Stimulated activated naive CD8-positive, alpha-beta T cell treated with anti-CD3 and anti-CD28 coated beads, Interleukin-15, Interleukin-2, amounts not matched to agents 100 ng/mL and 50 ng/mL, for 24 hours (primary cell): ENCODE measurements around the gene WIPF3.

Source experiments
- H3K27ac Mint-ChIP-seq: one replicate; pipeline ENCODE4 v1.8.0; 2021; ENCODE audit warnings: mild to moderate bottlenecking, mixed read lengths
- H3K27me3 Mint-ChIP-seq: one replicate; pipeline ENCODE4 v1.8.0; 2021; ENCODE audit warnings: mixed read lengths
- H3K36me3 Mint-ChIP-seq: one replicate; pipeline ENCODE4 v1.8.0; 2021; ENCODE audit warnings: low read depth, mixed read lengths
- H3K4me1 Mint-ChIP-seq: one replicate; pipeline ENCODE4 v1.8.0; 2021; ENCODE audit warnings: low read depth, mixed read lengths
- H3K4me3 Mint-ChIP-seq: one replicate; pipeline ENCODE4 v1.8.0; 2021; ENCODE audit warnings: mild to moderate bottlenecking, mixed read lengths
- H3K9me3 Mint-ChIP-seq: one replicate; pipeline ENCODE4 v1.8.0; 2021; ENCODE audit warnings: mixed read lengths

WIPF3 gene

DNA sequence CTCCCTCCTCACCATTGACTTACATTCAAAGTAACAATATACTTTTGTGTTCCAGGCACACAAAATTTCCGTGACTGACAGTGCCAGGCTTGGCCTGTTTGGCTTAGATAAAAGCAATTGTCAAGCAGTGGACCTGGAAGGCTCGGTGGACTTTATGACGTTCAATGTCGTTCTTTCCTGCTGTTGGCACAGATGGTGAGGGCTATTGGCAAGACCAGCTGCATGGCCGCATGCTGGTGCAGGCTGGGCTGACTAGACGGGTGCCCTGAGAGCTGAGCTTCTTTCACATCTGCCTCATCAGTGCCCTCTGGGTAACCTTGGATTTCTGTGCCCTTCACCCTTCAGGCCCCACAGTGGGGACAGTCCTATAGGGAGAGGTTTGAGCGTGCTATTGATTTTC lies 45.2 kb downstream of the WIPF3 start:
- no peaks in the 10 kb centered on the region for H3K27me3 Mint-ChIP-seq
- no peaks in the 10 kb centered on the region for H3K36me3 Mint-ChIP-seq
- no peak overlapping the region for H3K27ac Mint-ChIP-seq
- no peaks in the 10 kb centered on the region for H3K4me1 Mint-ChIP-seq
- no peaks in the 10 kb centered on the region for H3K9me3 Mint-ChIP-seq
- no peak overlapping the region for H3K4me3 Mint-ChIP-seq

DNA sequence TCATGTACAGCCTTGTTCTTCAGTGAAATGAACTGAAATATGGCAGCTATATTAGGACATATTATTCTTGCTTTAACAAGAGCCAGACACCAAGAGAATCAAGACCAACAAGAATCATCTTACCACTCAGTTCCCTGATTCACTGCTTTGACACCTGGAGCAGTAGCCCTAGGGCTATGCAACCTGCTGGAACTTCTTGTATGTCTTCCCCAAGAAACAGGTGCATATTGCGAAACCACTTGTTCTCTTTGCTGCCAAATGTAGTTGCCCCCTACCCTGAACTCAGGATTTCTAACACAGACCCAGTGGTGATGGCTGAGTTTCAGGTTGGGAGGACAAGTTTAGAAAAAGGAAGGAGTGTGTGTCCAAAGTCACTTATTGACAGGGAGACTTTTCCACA lies 46.1 kb downstream of the WIPF3 start:
- Mint-ChIP-seq H3K36me3 (no peaks in the 10 kb centered on the region), H3K4me3 (no peak overlapping the region), H3K4me1 (no peaks in the 10 kb centered on the region), H3K9me3 (no peaks in the 10 kb centered on the region), H3K27ac (no peak overlapping the region), H3K27me3 (no peaks in the 10 kb centered on the region)

DNA sequence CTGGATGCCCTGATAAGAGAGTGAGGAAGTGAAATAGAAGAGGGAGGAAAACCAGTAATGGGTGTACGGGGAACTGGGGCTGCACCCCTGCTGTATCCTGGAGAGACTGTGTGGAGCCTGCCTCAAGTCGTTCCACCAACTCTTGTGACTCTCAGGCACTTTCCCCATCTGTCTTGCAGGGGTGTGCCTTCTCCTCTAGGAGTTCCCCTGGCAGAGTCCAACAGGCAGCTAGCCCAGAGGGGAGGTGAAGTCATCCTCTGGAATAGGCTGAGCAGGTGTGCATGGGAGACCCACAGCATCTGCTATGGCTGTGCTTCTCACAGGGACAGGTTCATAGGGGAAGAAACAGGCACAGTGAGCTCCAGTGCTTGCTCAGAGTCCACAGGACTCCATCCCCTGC lies 46.8 kb downstream of the WIPF3 start:
- no peaks in the 10 kb centered on the region for H3K36me3 Mint-ChIP-seq
- H3K27me3 Mint-ChIP-seq = no peaks in the 10 kb centered on the region
- no peak overlapping the region for H3K4me3 Mint-ChIP-seq
- no peak overlapping the region for H3K27ac Mint-ChIP-seq
- H3K4me1 Mint-ChIP-seq = no peaks in the 10 kb centered on the region
- H3K9me3 Mint-ChIP-seq = no peaks in the 10 kb centered on the region

DNA sequence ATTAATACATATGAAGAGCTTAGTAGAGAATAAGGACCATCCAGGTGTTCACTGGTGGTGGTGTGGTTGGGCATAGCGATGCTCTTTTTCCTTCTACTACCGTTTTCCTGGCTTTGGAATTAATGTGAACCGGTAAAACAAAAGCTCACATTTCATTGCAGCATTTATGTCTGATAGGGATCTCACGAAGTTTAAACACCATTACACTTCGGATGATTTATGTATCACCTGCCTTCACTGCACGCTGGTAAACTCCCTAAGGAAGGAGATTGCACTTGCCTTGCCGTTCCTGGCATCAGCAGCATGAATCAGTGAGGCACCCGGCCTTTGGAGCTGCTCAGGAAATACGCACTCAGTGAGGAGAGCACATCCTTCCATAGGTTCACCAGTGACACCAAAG lies 47.5 kb downstream of the WIPF3 start:
- Mint-ChIP-seq H3K9me3 (no peaks in the 10 kb centered on the region), H3K36me3 (no peaks in the 10 kb centered on the region), H3K4me3 (no peak overlapping the region), H3K27ac (no peak overlapping the region), H3K4me1 (no peaks in the 10 kb centered on the region), H3K27me3 (no peaks in the 10 kb centered on the region)

DNA sequence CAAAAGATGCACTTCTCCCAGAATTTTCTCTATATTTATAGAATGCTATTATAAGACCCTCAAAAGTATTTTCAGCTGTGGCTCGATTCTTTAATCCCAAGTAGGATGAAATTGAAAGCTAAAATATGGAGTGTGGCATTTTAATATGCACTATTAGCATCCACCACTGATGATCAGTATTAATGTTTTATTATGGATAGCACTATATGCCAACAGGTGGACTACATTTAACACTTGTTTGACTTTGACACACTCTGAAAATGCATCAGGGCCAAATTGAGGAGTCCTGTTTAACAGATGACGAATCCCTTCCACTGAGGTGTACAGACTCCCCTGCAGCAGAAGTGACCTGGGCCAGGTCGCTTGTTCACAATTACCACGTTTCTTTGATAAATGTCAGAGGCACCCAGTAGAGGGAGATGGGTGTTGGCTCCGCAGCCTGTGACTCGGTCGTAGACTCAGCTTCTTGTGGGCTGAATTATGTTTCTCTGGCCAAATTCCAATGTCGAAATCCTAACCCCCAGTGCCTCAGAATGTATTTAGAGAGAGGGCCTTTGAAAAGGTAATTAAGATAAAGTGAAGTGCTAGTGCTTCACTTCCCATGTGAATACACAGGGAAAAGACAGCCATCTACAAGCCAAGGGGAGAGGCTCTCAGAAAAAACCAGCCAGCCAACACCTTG lies 48.1 kb downstream of the WIPF3 start:
- no peaks in the 10 kb centered on the region for H3K27me3 Mint-ChIP-seq
- H3K4me3 Mint-ChIP-seq = no peak overlapping the region
- no peak overlapping the region for H3K27ac Mint-ChIP-seq
- no peaks in the 10 kb centered on the region for H3K4me1 Mint-ChIP-seq
- H3K36me3 Mint-ChIP-seq = no peaks in the 10 kb centered on the region
- no peaks in the 10 kb centered on the region for H3K9me3 Mint-ChIP-seq

DNA sequence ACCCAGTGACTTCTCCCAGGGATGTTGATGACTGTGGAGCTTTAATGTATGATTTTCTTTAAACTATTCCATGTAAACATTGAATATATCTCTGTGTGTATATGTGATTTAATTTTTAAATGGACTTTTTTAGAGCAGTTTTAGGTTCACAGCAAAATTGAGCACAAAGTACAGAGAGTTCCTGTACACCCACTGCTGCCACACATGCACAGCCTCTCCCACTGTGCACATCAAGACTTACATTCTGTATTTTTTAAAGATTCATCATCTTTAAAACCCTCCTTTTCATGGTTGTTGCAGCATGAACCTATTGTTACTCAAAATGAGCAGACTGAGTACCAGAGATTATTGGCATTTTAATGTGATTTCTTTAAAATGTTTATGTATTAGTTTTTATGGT lies 51.3 kb downstream of the WIPF3 start:
- Mint-ChIP-seq H3K27me3 (no peaks in the 10 kb centered on the region), H3K27ac (no peak overlapping the region), H3K36me3 (no peaks in the 10 kb centered on the region), H3K4me3 (no peak overlapping the region), H3K9me3 (no peaks in the 10 kb centered on the region), H3K4me1 (no peaks in the 10 kb centered on the region)

DNA sequence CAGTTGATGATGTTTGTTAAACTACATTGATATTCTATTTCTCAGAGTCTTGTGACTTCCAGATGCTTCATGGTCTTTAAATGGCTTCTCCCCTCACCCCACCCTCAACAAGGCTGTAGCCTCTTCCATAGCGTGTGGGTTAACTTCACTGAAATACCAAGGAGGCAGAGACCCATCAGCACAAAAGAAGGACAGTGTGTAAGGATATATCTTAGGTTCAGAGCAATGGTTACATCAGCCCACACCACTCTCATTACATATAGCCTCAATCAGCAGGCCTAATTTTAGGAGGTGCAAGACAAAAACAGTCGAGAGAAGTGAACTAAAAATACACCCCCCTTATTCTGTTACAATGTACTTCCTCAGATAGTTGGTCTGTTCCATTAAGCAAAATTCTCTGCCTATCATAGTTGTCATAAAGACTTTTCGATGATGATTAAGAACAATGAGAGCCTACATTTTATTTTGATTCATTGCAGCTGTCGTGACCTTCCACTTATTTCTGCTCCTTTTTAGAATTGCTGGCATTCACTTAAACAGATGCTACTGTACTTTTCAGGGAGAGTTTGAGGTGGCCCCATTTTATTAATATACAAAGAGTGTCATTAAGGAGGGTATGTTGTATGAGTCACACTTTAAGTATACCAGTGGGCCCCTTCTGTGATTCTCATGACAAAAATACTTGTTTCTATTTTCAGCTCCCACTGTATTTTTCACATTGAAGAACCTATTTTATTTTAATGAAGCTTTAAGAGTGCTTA lies 52.1 kb downstream of the WIPF3 start:
- Mint-ChIP-seq H3K36me3 (no peaks in the 10 kb centered on the region), H3K9me3 (no peaks in the 10 kb centered on the region), H3K27me3 (no peaks in the 10 kb centered on the region), H3K4me3 (no peak overlapping the region), H3K27ac (no peak overlapping the region), H3K4me1 (no peaks in the 10 kb centered on the region)

DNA sequence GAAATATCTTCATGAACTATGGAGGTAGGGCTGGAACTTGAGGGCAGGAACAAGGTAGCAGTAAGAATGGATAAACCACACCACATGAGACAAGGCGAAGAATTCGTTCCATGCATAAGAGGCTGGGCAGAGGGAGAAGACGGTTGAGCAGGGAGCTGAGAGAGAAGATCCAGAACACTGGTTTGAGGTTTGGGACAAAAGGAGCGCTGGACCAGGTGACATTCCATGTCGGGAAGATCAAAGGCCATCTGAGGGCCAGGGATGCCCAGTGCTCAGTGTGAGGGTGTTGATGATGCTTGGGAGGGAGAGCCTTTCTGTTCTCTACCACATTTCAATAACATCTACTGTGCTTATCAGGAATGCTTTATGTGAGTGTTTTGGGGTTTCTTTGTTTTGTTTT lies 52.8 kb downstream of the WIPF3 start:
- Mint-ChIP-seq H3K27ac (no peak overlapping the region), H3K9me3 (no peaks in the 10 kb centered on the region), H3K4me1 (no peaks in the 10 kb centered on the region), H3K36me3 (no peaks in the 10 kb centered on the region), H3K27me3 (no peaks in the 10 kb centered on the region), H3K4me3 (no peak overlapping the region)

DNA sequence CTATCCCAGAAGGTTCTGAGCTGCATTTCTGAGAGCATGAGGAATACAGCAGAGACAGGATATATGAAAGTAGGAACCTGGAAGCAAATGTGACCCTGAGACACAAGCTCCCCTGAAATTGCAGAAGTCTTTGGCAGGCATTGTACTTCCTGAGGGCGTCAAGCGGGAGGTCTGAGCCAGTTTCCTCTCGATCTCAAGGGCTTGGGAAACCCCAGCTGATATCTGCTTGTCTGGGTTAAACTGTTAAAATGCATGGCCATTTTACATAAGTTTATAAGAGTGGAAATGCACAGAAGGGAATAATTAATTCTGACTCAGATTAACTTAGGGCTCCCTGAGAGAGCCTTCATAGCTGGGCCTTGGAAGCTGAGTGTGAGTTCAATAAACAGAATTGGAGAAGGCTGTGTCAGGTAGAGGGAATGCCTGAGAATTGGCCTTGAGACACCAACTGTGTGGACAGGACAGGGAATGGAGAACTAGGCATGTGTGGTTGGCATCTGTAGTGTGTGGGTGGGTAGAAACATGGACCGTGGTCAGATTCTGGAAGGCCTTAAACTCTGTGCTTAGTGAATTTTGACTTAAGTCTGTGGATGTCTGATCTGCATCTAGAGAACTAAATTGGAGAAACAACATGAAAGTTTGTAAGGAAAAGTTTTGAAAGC lies 53.3 kb downstream of the WIPF3 start:
- H3K36me3 Mint-ChIP-seq = no peaks in the 10 kb centered on the region
- H3K4me1 Mint-ChIP-seq = no peaks in the 10 kb centered on the region
- no peak overlapping the region for H3K27ac Mint-ChIP-seq
- H3K9me3 Mint-ChIP-seq = no peaks in the 10 kb centered on the region
- no peaks in the 10 kb centered on the region for H3K27me3 Mint-ChIP-seq
- H3K4me3 Mint-ChIP-seq = no peak overlapping the region

DNA sequence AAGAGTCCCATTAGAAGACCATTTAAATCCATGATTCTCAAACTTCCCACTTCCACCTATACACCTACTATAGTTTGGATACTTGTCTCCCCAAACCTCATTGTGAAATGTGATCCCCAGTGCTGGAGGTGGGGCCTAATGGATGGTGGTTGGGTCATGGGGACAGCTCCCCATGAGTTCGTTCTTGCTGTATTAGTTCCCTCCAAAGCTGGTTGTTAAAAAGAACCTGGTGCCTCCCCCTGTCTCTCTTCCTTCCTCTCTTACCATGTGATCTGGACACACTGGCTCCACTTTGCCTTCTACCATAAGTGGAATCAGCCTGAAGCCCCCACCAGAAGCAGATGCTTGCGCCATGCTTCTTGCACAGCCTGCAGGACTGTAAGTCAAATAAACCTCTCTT lies 53.9 kb downstream of the WIPF3 start:
- Mint-ChIP-seq H3K27ac (no peak overlapping the region), H3K9me3 (no peaks in the 10 kb centered on the region), H3K4me1 (no peaks in the 10 kb centered on the region), H3K27me3 (no peaks in the 10 kb centered on the region), H3K4me3 (no peak overlapping the region), H3K36me3 (no peaks in the 10 kb centered on the region)

DNA sequence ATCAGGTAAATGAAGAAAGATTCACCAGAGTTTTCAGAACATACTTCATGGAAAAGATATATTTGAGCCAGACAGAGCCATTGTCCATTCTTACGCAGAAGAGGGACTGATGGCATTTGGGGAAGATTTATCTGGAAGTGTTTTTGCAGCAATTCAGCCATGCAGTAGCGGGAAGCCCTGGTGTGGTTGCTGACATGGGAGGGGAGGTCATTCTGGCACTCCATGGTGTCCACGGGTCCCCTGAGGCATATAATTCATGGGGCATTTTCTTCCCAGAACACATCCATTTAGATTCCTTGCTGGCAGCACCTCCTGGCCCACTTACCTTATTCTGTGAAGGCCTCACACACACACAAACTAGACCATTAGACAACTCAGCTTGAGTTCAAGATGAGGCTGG lies 55.6 kb downstream of the WIPF3 start:
- no peak overlapping the region for H3K27ac Mint-ChIP-seq
- no peaks in the 10 kb centered on the region for H3K9me3 Mint-ChIP-seq
- no peaks in the 10 kb centered on the region for H3K36me3 Mint-ChIP-seq
- H3K27me3 Mint-ChIP-seq = no peaks in the 10 kb centered on the region
- H3K4me1 Mint-ChIP-seq = no peaks in the 10 kb centered on the region
- H3K4me3 Mint-ChIP-seq = no peak overlapping the region

DNA sequence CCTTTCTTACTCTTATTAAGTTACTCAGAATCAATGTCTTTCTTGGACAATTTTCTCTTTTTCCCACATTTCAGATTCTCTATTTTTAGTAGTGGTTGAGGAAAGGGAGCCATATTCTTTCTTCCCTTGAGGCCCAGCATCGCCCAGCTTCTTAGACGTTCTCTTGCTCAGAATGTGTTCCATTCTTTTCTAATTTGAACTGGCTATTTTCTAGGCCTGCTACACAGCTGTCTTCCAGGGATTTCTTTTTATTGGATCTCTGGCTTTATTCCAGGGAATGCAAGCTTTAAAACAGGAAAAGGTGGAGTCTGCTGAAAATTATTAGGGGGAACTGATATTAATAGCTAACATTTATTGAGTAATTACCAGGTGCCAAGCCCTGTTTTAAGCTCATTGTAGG lies 58.3 kb downstream of the WIPF3 start:
- H3K27me3 Mint-ChIP-seq = peaks cover 4% of the 10 kb centered on the region
- H3K9me3 Mint-ChIP-seq = no peaks in the 10 kb centered on the region
- H3K4me1 Mint-ChIP-seq = no peaks in the 10 kb centered on the region
- H3K27ac Mint-ChIP-seq = no peak overlapping the region
- H3K36me3 Mint-ChIP-seq = no peaks in the 10 kb centered on the region
- H3K4me3 Mint-ChIP-seq = no peak overlapping the region

DNA sequence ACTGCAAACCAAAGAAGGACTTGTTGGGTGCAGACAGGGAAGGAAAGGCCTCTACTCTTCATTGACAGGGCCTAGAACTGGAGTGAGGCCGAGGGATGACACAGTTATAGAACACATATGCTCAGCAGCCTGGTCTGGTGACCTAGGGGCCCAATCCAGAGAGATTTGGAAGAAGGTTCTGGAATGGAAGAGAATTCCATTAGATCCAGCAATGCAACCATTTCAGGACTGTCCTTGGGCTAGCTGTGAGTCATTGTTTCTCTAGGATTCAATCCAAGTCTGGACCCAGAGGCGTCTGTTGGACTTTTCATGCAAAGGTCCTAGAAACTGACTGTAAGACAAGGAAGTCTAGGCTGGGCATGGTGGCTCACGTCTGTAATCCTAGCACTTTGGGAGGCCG lies 59.2 kb downstream of the WIPF3 start:
- H3K27me3 Mint-ChIP-seq = peaks cover 9% of the 10 kb centered on the region
- no peaks in the 10 kb centered on the region for H3K36me3 Mint-ChIP-seq
- H3K4me3 Mint-ChIP-seq = no peak overlapping the region
- no peaks in the 10 kb centered on the region for H3K4me1 Mint-ChIP-seq
- H3K27ac Mint-ChIP-seq = no peak overlapping the region
- no peaks in the 10 kb centered on the region for H3K9me3 Mint-ChIP-seq

DNA sequence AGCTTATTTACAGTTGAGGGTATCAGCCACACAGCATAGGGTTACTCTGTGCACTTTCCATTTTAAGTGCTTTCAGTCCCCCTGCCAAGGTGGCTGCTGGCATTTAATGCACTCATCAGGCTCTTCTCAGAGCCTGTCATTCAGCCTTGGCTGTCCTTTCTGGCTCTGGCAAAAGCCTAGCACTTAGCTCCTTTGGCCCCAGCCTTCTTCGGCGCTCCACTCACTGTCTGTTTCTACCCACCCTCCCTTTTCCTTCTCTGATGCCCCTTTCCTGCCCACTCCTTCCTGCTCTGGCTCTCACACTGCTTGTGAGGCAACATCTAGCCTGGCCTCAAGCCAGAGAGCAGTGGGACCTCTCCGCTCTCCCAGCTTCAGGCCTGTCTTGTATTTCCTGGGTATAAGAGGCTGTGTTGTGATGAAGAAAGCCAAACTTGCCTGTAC lies 60.2 kb downstream of the WIPF3 start:
- H3K9me3 Mint-ChIP-seq = no peaks in the 10 kb centered on the region
- no peaks in the 10 kb centered on the region for H3K4me1 Mint-ChIP-seq
- H3K27me3 Mint-ChIP-seq = peaks cover 10% of the 10 kb centered on the region
- no peak overlapping the region for H3K4me3 Mint-ChIP-seq
- no peaks in the 10 kb centered on the region for H3K36me3 Mint-ChIP-seq
- H3K27ac Mint-ChIP-seq = no peak overlapping the region

DNA sequence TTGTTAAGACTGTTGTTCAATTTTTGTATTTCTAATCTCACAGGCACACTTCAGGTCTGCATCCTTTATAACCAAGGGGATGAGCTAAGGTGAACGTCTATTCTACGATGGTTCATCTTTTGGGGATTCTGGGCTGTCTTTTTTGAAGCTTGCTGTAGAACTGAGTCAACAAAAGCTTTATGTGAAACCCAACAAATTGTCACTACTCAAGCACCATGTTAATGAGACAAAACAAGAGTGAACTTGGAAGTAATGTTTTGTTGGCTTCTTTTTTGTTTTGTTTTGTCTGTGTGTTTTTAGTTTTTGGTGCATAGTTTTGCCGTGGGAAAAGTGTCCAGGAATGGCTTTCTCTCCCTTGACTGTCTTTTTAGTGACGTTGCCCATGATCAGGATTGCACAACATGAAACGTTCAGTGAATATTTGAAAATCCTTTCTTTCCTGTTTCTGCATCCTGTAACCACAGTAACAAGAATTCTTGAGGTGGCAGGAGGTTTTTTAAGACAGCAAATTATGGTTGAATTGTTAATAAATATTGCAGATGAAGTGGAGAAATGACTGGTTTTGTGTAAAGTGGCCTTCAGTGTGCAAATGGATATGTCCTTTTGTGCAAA lies 65.6 kb downstream of the WIPF3 start:
- Mint-ChIP-seq H3K4me3 (no peak overlapping the region), H3K27me3 (peaks cover 24% of the 10 kb centered on the region), H3K9me3 (no peaks in the 10 kb centered on the region)

More for the DNA sequence above, 65.6 kb downstream of the WIPF3 start:
- Mint-ChIP-seq H3K4me1 (no peaks in the 10 kb centered on the region), H3K27ac (no peak overlapping the region), H3K36me3 (no peaks in the 10 kb centered on the region)
